ENCODE data around the gene YIPF3.

GRCh38 chr6:43461936-43462335 lies 54.8 kb downstream of the YIPF3 start:
- no peak for TF ChIP-seq EP300 (conservative IDR thresholded peaks at IDR 0.05; ENCODE audit: poor library complexity, severe bottlenecking)
- no peak for TF ChIP-seq CTCF (IDR thresholded peaks at IDR 0.05; ENCODE audit: poor library complexity, severe bottlenecking)
- no peak for TF ChIP-seq EZH2 (IDR thresholded peaks at IDR 0.05; ENCODE audit: borderline replicate concordance, insufficient read depth, low read length, poor library complexity, severe bottlenecking)
- no peak for TF ChIP-seq SMC3 (conservative IDR thresholded peaks at IDR 0.05; ENCODE audit: poor library complexity)
- TF ChIP-seq RAD21 (conservative IDR thresholded peaks at IDR 0.05) = no peak

Data from neural cell (in vitro differentiated cells).